Upper lobe of left lung (tissue), 4 donors: Measurements from ENCODE around the gene CDK7.

ENCODE experiments used
- CTCF ChIP-seq, 6 experiments: fragments of 450-650 bp in 4 of 6; fragments of 200-600 bp in 2 of 6; sonication (generic) in 2 of 6; IDR thresholded peaks; one replicate each; pipeline ENCODE4 v1.5.1; 2016 to 2019; ENCODE audit warnings: antibody characterized with exemption in 6 of 6
- EP300 ChIP-seq, 4 donors: sonication (generic); formaldehyde crosslinking; IDR thresholded peaks; one replicate each; pipeline ENCODE4 v1.5.1; 2017; ENCODE audit warnings: antibody characterized with exemption in 4 of 4, control low read depth in 2 of 4
- POLR2A ChIP-seq, 4 donors: fragments of 450-650 bp; IDR thresholded peaks; one replicate each; pipeline ENCODE4 v1.5.1; 2016 to 2017; ENCODE audit warnings: antibody characterized with exemption in 4 of 4, mild to moderate bottlenecking in 2 of 4
- POLR2AphosphoS5 ChIP-seq, 2 donors: sonication (generic); formaldehyde crosslinking; IDR thresholded peaks; one replicate each; pipeline ENCODE4 v1.5.1; 2017; ENCODE audit warnings: antibody characterized with exemption in 2 of 2

GRCh38 chr5:69299625-69300024 is 64.9 kb downstream of the CDK7 start:
- TF ChIP-seq CTCF (IDR thresholded peaks at IDR 0.05), result no peak
- no peak for TF ChIP-seq POLR2A (IDR thresholded peaks at IDR 0.05)
- TF ChIP-seq EP300 (IDR thresholded peaks at IDR 0.05), result no peak
- TF ChIP-seq POLR2AphosphoS5 (IDR thresholded peaks at IDR 0.05), result no peak
